Effector memory CD4-positive, alpha-beta T cell (primary cell): ENCODE measurements around the gene HCAR3.
"Not testable (repeated sequence)": the region's sequence is repeated elsewhere in the genome, so short reads cannot be mapped to it uniquely, and the experiment has no call there.

ENCODE experiments used
- DNase-seq, 3 donors: peaks; one replicate each; pipeline ENCODE4 v3.0.0-alpha.2; 2020
- H3K27ac ChIP-seq: 2 replicates; pipeline ENCODE4 v1.7.0; 2013; ENCODE audit warnings: mild to moderate bottlenecking, low read length, moderate library complexity; ENCODE audit not compliant: insufficient read depth, poor library complexity, severe bottlenecking
- H3K27me3 ChIP-seq: replicated peaks from 2 replicates; pipeline ENCODE4 v1.7.0; 2013; ENCODE audit warnings: mild to moderate bottlenecking, low read length; ENCODE audit not compliant: insufficient read depth, control insufficient read depth, poor library complexity, severe bottlenecking
- H3K36me3 ChIP-seq: 2 replicates; pipeline ENCODE4 v1.7.0; 2013; ENCODE audit warnings: mild to moderate bottlenecking, low read length, moderate library complexity; ENCODE audit not compliant: control insufficient read depth, insufficient read depth
- H3K4me1 ChIP-seq: 2 replicates; pipeline ENCODE4 v1.7.0; 2013; ENCODE audit warnings: low read length, mild to moderate bottlenecking; ENCODE audit not compliant: control insufficient read depth, insufficient read depth, poor library complexity, severe bottlenecking
- H3K4me3 ChIP-seq: 2 replicates; pipeline ENCODE4 v1.7.0; 2013; ENCODE audit warnings: low read length, low read depth, mild to moderate bottlenecking; ENCODE audit not compliant: insufficient read depth, poor library complexity, severe bottlenecking
- H3K9me3 ChIP-seq: 2 replicates; pipeline ENCODE4 v1.7.0; 2013; ENCODE audit warnings: mild to moderate bottlenecking, low read length, moderate library complexity; ENCODE audit not compliant: control insufficient read depth

HCAR3 gene

DNA sequence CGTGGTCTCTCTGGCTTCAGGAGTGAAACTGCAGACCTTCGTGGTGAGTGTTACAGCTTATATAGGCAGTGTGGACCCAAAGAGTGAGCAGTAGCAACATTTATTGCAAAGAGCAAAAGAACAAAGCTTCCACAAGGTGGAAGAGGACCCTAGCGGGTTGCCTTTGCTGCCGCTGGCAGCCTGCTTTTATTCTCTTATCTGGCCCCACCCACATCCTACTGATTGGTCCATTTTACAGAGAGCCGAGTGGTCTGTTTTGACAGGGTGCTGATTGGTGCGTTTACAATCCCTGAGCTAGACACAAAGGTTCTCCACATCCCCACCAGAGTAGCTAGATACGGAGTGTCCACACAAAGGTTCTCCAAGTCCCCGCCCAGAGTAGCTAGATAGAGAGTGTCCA lies 40.6 kb downstream of the HCAR3 start:
- not testable (repeated sequence) for DNase-seq, H3K4me1 ChIP-seq, H3K9me3 ChIP-seq, H3K27me3 ChIP-seq, H3K36me3 ChIP-seq, H3K4me3 ChIP-seq, H3K27ac ChIP-seq

DNA sequence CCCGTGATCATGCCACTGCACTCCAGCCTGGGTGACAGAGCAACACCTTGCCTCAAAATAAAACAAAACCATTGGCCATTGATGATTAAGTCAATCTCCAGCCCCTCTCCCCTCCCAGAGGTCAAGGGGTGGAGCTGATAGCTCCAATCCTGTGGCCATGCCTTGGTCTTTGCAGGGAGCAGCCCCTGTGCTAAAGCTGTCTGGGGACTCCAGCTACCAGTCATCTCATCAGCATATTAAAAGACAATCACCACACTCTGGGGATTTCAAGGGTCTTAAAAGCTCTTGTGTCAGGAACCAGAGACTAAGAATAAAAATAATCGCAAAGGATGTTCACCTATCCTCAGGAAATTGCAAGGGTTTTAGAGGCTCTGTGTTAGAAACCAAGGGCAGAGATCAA lies 44.1 kb downstream of the HCAR3 start:
- no peak overlapping the region for H3K4me3 ChIP-seq
- H3K9me3 ChIP-seq = no peaks in the 10 kb centered on the region
- no peaks in the 10 kb centered on the region for H3K4me1 ChIP-seq
- no peak for DNase-seq
- H3K27ac ChIP-seq = no peak overlapping the region
- H3K27me3 ChIP-seq = no peaks in the 10 kb centered on the region
- H3K36me3 ChIP-seq = no peaks in the 10 kb centered on the region

DNA sequence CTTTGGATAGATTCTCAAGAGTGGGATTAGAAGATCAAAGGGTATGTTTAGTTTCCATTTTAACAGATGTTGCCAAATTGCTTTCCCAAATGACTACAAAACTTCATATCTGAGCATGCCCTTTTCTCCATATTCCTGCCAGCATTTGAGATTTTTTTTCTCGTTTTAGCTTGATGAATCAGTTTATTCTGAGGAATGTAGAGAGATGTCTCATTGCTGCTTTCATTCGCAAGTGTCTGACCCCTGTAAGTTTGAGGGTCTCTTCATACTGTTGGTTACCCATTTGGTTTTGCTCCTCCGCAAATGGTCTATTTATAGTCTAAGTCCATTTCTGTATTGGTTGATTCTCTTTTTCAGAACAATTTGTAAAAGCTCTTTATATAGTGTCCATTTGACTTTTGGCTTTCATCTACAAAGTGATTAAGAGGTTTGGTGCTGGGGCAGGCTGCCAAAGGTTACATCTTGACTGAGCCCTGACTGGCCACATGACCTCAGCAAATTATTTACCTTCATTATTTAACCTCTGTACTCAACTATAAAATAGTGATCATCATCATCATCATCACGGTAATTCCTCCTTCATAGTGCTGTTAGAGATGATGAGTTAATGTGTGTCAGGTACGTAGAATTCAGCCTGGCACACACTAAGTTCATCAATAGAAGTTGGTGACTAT lies 47.1 kb downstream of the HCAR3 start:
- H3K27ac ChIP-seq = no peak overlapping the region
- no peaks in the 10 kb centered on the region for H3K36me3 ChIP-seq
- H3K4me1 ChIP-seq = no peaks in the 10 kb centered on the region
- no peaks in the 10 kb centered on the region for H3K27me3 ChIP-seq
- no peak for DNase-seq
- no peak overlapping the region for H3K4me3 ChIP-seq
- no peaks in the 10 kb centered on the region for H3K9me3 ChIP-seq

DNA sequence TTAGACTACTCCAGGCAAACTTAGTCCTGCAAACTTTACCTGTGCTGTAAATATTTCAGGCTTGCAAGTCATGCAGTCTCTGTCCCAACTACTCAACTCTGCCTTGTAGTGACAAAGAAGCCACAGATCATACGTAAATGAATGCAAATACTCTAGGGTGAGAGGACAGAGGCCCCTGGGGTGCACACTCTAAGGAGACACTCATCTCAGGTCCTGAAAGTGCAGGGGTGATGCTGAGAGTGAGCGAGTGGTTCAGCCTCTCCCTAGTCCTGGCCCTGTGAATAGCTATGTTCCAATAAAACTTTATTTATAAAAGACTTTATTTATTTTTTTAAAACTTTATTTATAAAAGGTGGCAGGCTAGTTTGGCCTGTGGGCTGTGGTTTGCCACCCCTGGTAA lies 48.3 kb downstream of the HCAR3 start:
- H3K9me3 ChIP-seq = no peaks in the 10 kb centered on the region
- H3K27me3 ChIP-seq = no peaks in the 10 kb centered on the region
- no peaks in the 10 kb centered on the region for H3K4me1 ChIP-seq
- H3K27ac ChIP-seq = no peak overlapping the region
- no peak overlapping the region for H3K4me3 ChIP-seq
- DNase-seq = no peak
- H3K36me3 ChIP-seq = no peaks in the 10 kb centered on the region

DNA sequence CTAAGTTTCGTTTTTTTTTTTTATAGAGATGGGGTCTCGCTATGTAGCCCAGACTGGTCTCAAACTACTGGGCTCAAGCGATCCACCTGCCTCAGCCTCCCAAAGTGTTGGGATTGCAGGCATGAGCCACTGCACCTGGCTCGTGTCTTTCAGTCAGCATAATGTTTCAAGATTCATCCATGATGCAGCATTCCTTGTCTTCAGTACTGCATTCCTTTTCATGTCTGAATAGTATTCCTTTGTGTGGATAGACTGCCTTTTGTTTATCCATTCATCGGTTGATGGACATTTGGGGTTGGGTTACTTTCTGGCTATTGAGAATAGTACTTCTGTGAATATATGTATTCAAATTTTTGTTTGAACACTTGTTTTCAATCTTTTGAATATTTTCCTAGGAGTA lies 50.9 kb downstream of the HCAR3 start:
- Histone ChIP-seq H3K4me1 (no peaks in the 10 kb centered on the region), H3K27ac (no peak overlapping the region), H3K9me3 (no peaks in the 10 kb centered on the region), H3K36me3 (no peaks in the 10 kb centered on the region), H3K4me3 (no peak overlapping the region), H3K27me3 (no peaks in the 10 kb centered on the region)
- DNase-seq = no peak

DNA sequence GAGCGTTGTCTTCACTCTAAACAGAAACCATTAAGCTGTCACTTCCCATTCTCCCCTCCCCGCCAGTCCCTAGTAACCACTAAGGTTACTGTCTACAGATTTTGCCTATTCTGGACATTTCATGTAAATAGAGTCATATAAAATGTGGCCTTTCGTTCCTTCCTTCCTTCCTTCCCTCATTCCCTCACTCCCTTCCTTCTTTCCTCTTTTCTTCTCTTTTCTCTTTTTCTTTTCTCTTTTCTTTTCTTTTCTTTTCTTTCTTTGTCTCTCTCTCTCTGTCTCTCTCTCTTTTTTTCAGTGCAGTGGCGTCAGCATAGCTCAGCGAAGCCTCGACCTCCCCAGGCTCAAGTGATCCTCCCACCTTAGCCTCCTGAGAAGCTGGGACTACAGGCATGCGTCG lies 51.3 kb downstream of the HCAR3 start:
- H3K4me3 ChIP-seq = no peak overlapping the region
- H3K27me3 ChIP-seq = no peaks in the 10 kb centered on the region
- H3K9me3 ChIP-seq = no peaks in the 10 kb centered on the region
- no peaks in the 10 kb centered on the region for H3K36me3 ChIP-seq
- no peak overlapping the region for H3K27ac ChIP-seq
- no peak for DNase-seq
- H3K4me1 ChIP-seq = no peaks in the 10 kb centered on the region
